Epithelial cell of esophagus (primary cell): ENCODE results near the gene RBP4.
A peak's percentile ranks its signal among the peaks of the same experiment; 100 is the strongest.

Source experiments
- DNase-seq: peaks from one replicate; pipeline ENCODE4 v3.0.0; 2010; ENCODE audit warnings: low read depth
- H3K4me3 ChIP-seq: 2 replicates; pipeline ENCODE4 v1.5.1; 2011; ENCODE audit warnings: mild to moderate bottlenecking, low read length, control low read depth
- CTCF ChIP-seq: IDR thresholded peaks from 2 replicates; pipeline ENCODE4 v1.5.1; 2011; ENCODE audit warnings: low read depth, mild to moderate bottlenecking, low read length, control low read depth, inconsistent platforms; ENCODE audit not compliant: insufficient read depth; ENCODE audit errors: missing control alignments

Gene RBP4

GRCh38 chr10:93604146-93604545 is 3.1 kb upstream of the RBP4 start:
- H3K4me3 ChIP-seq = no peak overlapping the region
- TF ChIP-seq CTCF = no peak
- DNase-seq = no peak

GRCh38 chr10:93603023-93603422 is 2.0 kb upstream of the RBP4 start:
- TF ChIP-seq CTCF = no peak
- DNase-seq = no peak
- H3K4me3 ChIP-seq = no peak overlapping the region

GRCh38 chr10:93601774-93602162 is 733 bp upstream of the RBP4 start:
- DNase-seq = no peak
- no peak for TF ChIP-seq CTCF
- no peak overlapping the region for H3K4me3 ChIP-seq

- no peak for TF ChIP-seq CTCF
- no peak overlapping the region for H3K4me3 ChIP-seq
- peak; percentile 56 for DNase-seq
Measured at GRCh38 chr10:93600446-93601145, 439 bp downstream of the RBP4 start.

- TF ChIP-seq CTCF = no peak
- no peak overlapping the region for H3K4me3 ChIP-seq
- DNase-seq = no peak
Measured at GRCh38 chr10:93599778-93600177, 1.3 kb downstream of the RBP4 start.

GRCh38 chr10:93599335-93599734 is 1.7 kb downstream of the RBP4 start:
- DNase-seq = no peak
- no peak overlapping the region for H3K4me3 ChIP-seq
- TF ChIP-seq CTCF = no peak

GRCh38 chr10:93598157-93598556 is 2.9 kb downstream of the RBP4 start:
- no peak overlapping the region for H3K4me3 ChIP-seq
- DNase-seq = peak; percentile 66
- TF ChIP-seq CTCF = no peak
